ENCODE data around the gene CACNG6. TPM values are rescaled to one million over a fixed set of nuclear protein-coding genes. Genes with fewer than 3 reads are reported as not detected.

CACNG6 gene
- total and polyA plus RNA-seq, 8 donors: 0.17 to 2.5 (median 0.45) TPM; not detected in 1

- intact Hi-C loops (cut with DNase I): no loop called here
- Histone ChIP-seq H3K27me3 (peaks cover 50 to 100% of the 10 kb centered on the region in 2 donors), H3K9me3 (no peaks in the 10 kb centered on the region), H3K4me1 (peaks cover 4 to 26% of the 10 kb centered on the region in 2 donors), H3K36me3 (no peaks in the 10 kb centered on the region), H3K27ac (no peak overlapping the region), H3K4me3 (peak overlapping the region in 1 of 2 donors; percentile 23)
- no peak for TF ChIP-seq CTCF (IDR thresholded peaks at IDR 0.05)
- ATAC-seq: no peak
- DNase-seq: no peak
Observed at GRCh38 chr19:53978975-53979801, 12.2 kb upstream of the CACNG6 start.

DNA sequence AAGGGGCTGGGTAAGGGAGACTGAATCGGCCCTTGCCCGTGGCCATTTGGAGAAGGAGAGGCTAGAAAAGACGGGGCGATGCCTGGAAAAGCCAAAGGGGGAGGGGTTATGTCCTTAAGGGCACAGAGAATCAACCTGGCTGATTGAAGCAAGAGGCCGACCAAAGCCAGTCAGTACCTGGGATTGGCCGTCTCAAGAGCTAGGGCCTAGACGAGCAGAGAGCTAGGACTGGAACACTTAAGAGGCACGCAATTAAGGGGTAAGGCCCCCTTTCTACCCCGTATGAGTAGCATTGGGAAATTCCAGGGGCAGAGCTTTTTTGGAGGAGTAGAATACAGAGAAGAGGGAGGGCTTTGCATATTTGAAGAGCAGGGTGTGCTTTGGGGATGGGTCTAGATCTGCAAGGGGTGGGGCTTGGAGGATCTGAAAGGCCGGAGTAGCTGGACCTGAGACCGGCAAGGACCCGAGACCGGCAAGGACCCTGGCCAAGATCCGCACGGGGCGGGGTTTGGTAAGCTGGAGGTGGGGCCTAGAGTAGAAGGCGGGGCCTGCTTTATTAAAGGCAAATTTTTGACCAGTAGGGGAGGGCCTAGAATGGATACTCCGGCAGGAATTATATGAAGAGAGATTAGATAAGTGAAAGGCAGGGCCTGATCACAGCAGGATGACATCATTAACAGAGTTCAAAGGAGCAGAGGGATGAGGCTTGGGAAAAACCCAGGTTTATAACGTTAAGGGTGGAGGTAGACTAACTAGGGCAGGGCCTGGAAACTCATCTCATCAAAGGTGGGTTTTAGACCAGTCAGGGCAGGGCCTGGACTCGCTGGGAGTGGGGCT, 10.7 kb upstream of the CACNG6 start:
- H3K4me1 ChIP-seq: peaks cover 4 to 26% of the 10 kb centered on the region in 2 donors

GRCh38 chr19:53981376-53981951, 10.0 kb upstream of the CACNG6 start:
- H3K27ac ChIP-seq: no peak overlapping the region
- peaks cover 50 to 94% of the 10 kb centered on the region in 2 donors for H3K27me3 ChIP-seq
- no peak overlapping the region for H3K4me3 ChIP-seq
- ATAC-seq (no peak), DNase-seq (no peak)
- H3K4me1 ChIP-seq: peaks cover 4 to 26% of the 10 kb centered on the region in 2 donors
- intact Hi-C loops (cut with DNase I): no loop called here
- H3K36me3 ChIP-seq: no peaks in the 10 kb centered on the region
- no peaks in the 10 kb centered on the region for H3K9me3 ChIP-seq
- no peak for TF ChIP-seq CTCF (IDR thresholded peaks at IDR 0.05)

More for the DNA sequence above, 10.7 kb upstream of the CACNG6 start:
- no peak for DNase-seq
- no peak for ATAC-seq
- intact Hi-C loops (cut with DNase I): no loop called here
- H3K36me3 ChIP-seq: no peaks in the 10 kb centered on the region
- H3K27me3 ChIP-seq: peaks cover 50 to 95% of the 10 kb centered on the region in 2 donors
- H3K4me3 ChIP-seq: peak overlapping the region in 1 of 2 donors; percentile 23
- H3K27ac ChIP-seq: no peak overlapping the region
- H3K9me3 ChIP-seq: no peaks in the 10 kb centered on the region
- TF ChIP-seq CTCF (IDR thresholded peaks at IDR 0.05): no peak

DNA sequence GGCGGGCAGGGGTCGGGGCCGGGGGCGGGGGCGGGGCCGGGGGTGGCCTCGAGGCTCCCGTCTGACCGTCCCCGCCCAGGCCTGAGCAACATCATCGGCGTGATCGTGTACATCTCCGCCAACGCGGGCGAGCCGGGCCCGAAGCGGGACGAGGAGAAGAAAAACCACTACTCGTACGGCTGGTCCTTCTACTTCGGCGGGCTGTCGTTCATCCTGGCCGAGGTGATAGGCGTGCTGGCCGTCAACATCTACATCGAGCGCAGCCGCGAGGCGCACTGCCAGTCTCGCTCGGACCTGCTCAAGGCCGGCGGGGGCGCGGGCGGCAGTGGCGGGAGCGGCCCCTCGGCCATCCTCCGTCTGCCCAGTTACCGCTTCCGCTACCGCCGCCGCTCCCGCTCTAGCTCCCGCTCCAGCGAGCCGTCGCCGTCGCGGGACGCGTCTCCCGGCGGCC, 9.4 kb upstream of the CACNG6 start:
- no peak for TF ChIP-seq CTCF (IDR thresholded peaks at IDR 0.05)
- peak overlapping the region in 1 of 2 donors; percentile 28 for H3K4me3 ChIP-seq

More for the DNA sequence above, 9.4 kb upstream of the CACNG6 start:
- no peak for DNase-seq
- Histone ChIP-seq H3K27me3 (peaks cover 50 to 90% of the 10 kb centered on the region in 2 donors), H3K4me1 (peaks cover 4 to 26% of the 10 kb centered on the region in 2 donors), H3K36me3 (no peaks in the 10 kb centered on the region), H3K9me3 (no peaks in the 10 kb centered on the region), H3K27ac (no peak overlapping the region)
- ATAC-seq: no peak
- intact Hi-C loops (cut with DNase I): no loop called here
